Coronary artery (tissue), 2 donors: ENCODE measurements around the gene RIN3.
A peak's percentile ranks its signal among the peaks of the same experiment; 100 is the strongest.

Source experiments
- DNase-seq: peaks from one replicate; pipeline ENCODE4 v3.0.0-alpha.2; 2017; ENCODE audit warnings: low spot score
- H3K27ac ChIP-seq, 2 donors: fragments of 200-600 bp; sonication (generic); one replicate each; pipeline ENCODE4 v1.5.1; 2016 to 2019
- H3K4me3 ChIP-seq: fragments of 200-600 bp; sonication (generic); 2 replicates; pipeline ENCODE4 v1.5.1; 2016; ENCODE audit warnings: mild to moderate bottlenecking, moderate library complexity
- CTCF ChIP-seq: fragments of 200-600 bp; sonication (generic); IDR thresholded peaks from one replicate; pipeline ENCODE4 v1.5.1; 2019; ENCODE audit warnings: antibody characterized with exemption

The RIN3 gene

GRCh38 chr14:92668276-92668973 lies 154.8 kb downstream of the RIN3 start:
- H3K4me3 ChIP-seq: no peak overlapping the region
- DNase-seq: no peak
- H3K27ac ChIP-seq: no peak overlapping the region
- no peak for TF ChIP-seq CTCF

GRCh38 chr14:92670160-92670559 lies 156.6 kb downstream of the RIN3 start:
- H3K27ac ChIP-seq: no peak overlapping the region
- no peak for DNase-seq
- TF ChIP-seq CTCF: no peak
- H3K4me3 ChIP-seq: no peak overlapping the region

- TF ChIP-seq CTCF: no peak
- no peak for DNase-seq
- Histone ChIP-seq H3K27ac (no peak overlapping the region), H3K4me3 (no peak overlapping the region)
Measured at GRCh38 chr14:92670643-92671366, 157.2 kb downstream of the RIN3 start.

- no peak for DNase-seq
- no peak overlapping the region for H3K27ac ChIP-seq
- H3K4me3 ChIP-seq: no peak overlapping the region
- TF ChIP-seq CTCF: no peak
Measured at GRCh38 chr14:92673601-92674150, 160.1 kb downstream of the RIN3 start.

DNA sequence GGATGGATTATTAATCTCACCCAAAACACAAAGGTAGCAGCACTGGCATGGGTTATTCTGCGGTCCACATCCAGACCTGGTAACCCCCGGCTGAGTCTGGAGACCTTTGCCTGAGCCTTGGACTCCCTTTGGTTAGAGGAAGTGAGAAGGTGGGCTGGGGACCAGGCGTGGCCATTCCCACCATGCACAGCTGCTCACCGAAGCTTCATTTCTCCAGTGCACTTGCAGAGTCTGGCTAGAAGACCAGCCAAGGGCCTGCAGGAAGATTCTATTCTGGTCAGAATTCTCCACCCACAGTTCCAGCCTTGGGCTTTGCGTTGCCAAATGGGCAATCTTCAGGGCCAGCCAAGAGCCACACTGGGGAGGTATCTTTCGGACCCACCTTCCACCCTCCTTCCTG lies 161.8 kb downstream of the RIN3 start:
- H3K27ac ChIP-seq: peak overlapping the region in 1 of 2 donors; percentile 45
- DNase-seq: no peak
- no peak overlapping the region for H3K4me3 ChIP-seq
- TF ChIP-seq CTCF: no peak

- DNase-seq: peak; percentile 69
- H3K27ac ChIP-seq: peak overlapping the region in 1 of 2 donors; percentile 45
- no peak for TF ChIP-seq CTCF
- no peak overlapping the region for H3K4me3 ChIP-seq
Measured at GRCh38 chr14:92675976-92676375, 162.4 kb downstream of the RIN3 start.
